ENCODE data around the gene ELAVL3.
A peak's percentile ranks its signal among the peaks of the same experiment; 100 is the strongest.

Gene ELAVL3

GRCh38 chr19:11480715-11481533 lies at the start of gene ELAVL3:
TSS of gene ELAVL3 (minus strand) at chr19:11481046. CDS start at chr19:11480608, 438 bp downstream.
- DNase-seq (ENCODE audit: low read depth in 3 of 3): no peak

GRCh38 chr19:11530432-11530831 lies 49.6 kb upstream of the ELAVL3 start:
- peak in 1 of 3 experiments; percentile 54 for DNase-seq (ENCODE audit: low read depth in 3 of 3)

- peak; percentile 84 to 95 (median 93) for DNase-seq (ENCODE audit: low read depth in 3 of 3)
Observed at GRCh38 chr19:11528551-11529341, 47.9 kb upstream of the ELAVL3 start, which contains the start of gene ECSIT. TSS of gene ECSIT (minus strand) at chr19:11529134. CDS start at chr19:11519170, 9,964 bp downstream.

GRCh38 chr19:11519138-11519537 lies 38.3 kb upstream of the ELAVL3 start:
- DNase-seq (ENCODE audit: low read depth in 3 of 3): no peak

GRCh38 chr19:11513946-11514345 lies 33.1 kb upstream of the ELAVL3 start:
- DNase-seq (ENCODE audit: low read depth in 3 of 3): no peak

- DNase-seq (ENCODE audit: low read depth in 3 of 3): no peak
Observed at GRCh38 chr19:11510444-11510843, 29.6 kb upstream of the ELAVL3 start.

- no peak for DNase-seq (ENCODE audit: low read depth in 3 of 3)
Observed at GRCh38 chr19:11507370-11508078, 26.7 kb upstream of the ELAVL3 start.

- no peak for DNase-seq (ENCODE audit: low read depth in 3 of 3)
Observed at GRCh38 chr19:11506967-11507366, 26.1 kb upstream of the ELAVL3 start.

GRCh38 chr19:11506101-11506555 lies 25.3 kb upstream of the ELAVL3 start:
- no peak for DNase-seq (ENCODE audit: low read depth in 3 of 3)

GRCh38 chr19:11505504-11506100 lies 24.8 kb upstream of the ELAVL3 start, which contains the start of gene ZNF653:
TSS of gene ZNF653 (minus strand) at chr19:11505839. CDS start at chr19:11505786, 53 bp downstream.
- peak; percentile 92 to 94 (median 93) for DNase-seq (ENCODE audit: low read depth in 3 of 3)

- peak; percentile 87 to 99 (median 91) for DNase-seq (ENCODE audit: low read depth in 3 of 3)
Observed at GRCh38 chr19:11505032-11505503, 24.2 kb upstream of the ELAVL3 start.

GRCh38 chr19:11504502-11505031 lies 23.7 kb upstream of the ELAVL3 start:
- DNase-seq (ENCODE audit: low read depth in 3 of 3): no peak

- no peak for DNase-seq (ENCODE audit: low read depth in 3 of 3)
Observed at GRCh38 chr19:11499890-11500420, 19.1 kb upstream of the ELAVL3 start.

- no peak for DNase-seq (ENCODE audit: low read depth in 3 of 3)
Observed at GRCh38 chr19:11499220-11499726, 18.4 kb upstream of the ELAVL3 start.

GRCh38 chr19:11496391-11497163 lies 15.7 kb upstream of the ELAVL3 start:
- DNase-seq (ENCODE audit: low read depth in 3 of 3): peak; percentile 46 to 67 (median 51)

- no peak for DNase-seq (ENCODE audit: low read depth in 3 of 3)
Observed at GRCh38 chr19:11495885-11496284, 15.0 kb upstream of the ELAVL3 start.

GRCh38 chr19:11495481-11495880 lies 14.6 kb upstream of the ELAVL3 start:
- no peak for DNase-seq (ENCODE audit: low read depth in 3 of 3)

- no peak for DNase-seq (ENCODE audit: low read depth in 3 of 3)
Observed at GRCh38 chr19:11494634-11495285, 13.9 kb upstream of the ELAVL3 start.

GRCh38 chr19:11489378-11489777 lies 8.5 kb upstream of the ELAVL3 start:
- DNase-seq (ENCODE audit: low read depth in 3 of 3): no peak
